A549 (cell line): ENCODE results near the gene ZNG1A.
"Not testable (repeated sequence)": the region's sequence is repeated elsewhere in the genome, so short reads cannot be mapped to it uniquely, and the experiment has no call there.

Experiments used
- CTCF ChIP-seq: fragments of >200 bp; sonication (Bioruptor Twin); formaldehyde crosslinking; IDR thresholded peaks from 3 replicates; pipeline ENCODE4 v1.5.1; 2016
- EP300 ChIP-seq, 2 experiments: fragments of >200 bp; sonication (Bioruptor Twin); formaldehyde crosslinking; IDR thresholded peaks; 2 replicates in 1 of 2; 3 replicates in 1 of 2; pipeline ENCODE4 v1.6.1; 2016 to 2017
- HDAC2 ChIP-seq: fragments of 200-600 bp; sonication (generic); IDR thresholded peaks from 2 replicates; pipeline ENCODE4 v1.6.1; 2016
- MAX ChIP-seq: IDR thresholded peaks from 2 replicates; pipeline ENCODE4 v1.6.1; 2012
- MAZ ChIP-seq: fragments of 150-350 bp; IDR thresholded peaks from 2 replicates; pipeline ENCODE4 v1.6.1; 2014; ENCODE audit warnings: antibody characterized with exemption, low read depth, low read length, borderline replicate concordance
- MYC ChIP-seq: IDR thresholded peaks from 2 replicates; pipeline ENCODE4 v1.6.1; 2012; ENCODE audit warnings: mild to moderate bottlenecking, inconsistent platforms, low read length, improper control_type of control experiment, borderline replicate concordance
- POLR2A ChIP-seq: IDR thresholded peaks from 2 replicates; pipeline ENCODE4 v1.6.1; 2012; ENCODE audit warnings: mild to moderate bottlenecking, low read length
- REST ChIP-seq: fragments of 200-600 bp; sonication (generic); IDR thresholded peaks from 2 replicates; pipeline ENCODE4 v1.6.1; 2016; ENCODE audit warnings: antibody characterized with exemption, mild to moderate bottlenecking, moderate library complexity
- SMC3 ChIP-seq: fragments of >200 bp; sonication (Bioruptor Twin); formaldehyde crosslinking; IDR thresholded peaks from 3 replicates; pipeline ENCODE4 v1.6.1; 2018; ENCODE audit warnings: inconsistent platforms

GRCh38 chr9:73076-73899 lies 105.6 kb downstream of the ZNG1A start:
- TF ChIP-seq MAX; MAZ; CTCF; MYC; HDAC2; POLR2A; REST; SMC3; EP300 (IDR thresholded peaks at IDR 0.05): not testable (repeated sequence)
